ENCODE results near the gene BCL10. TPM values are rescaled to one million over a fixed set of nuclear protein-coding genes. Genes with fewer than 3 reads are reported as not detected.

Gene BCL10
- total RNA-seq, 4 donors from 2014 or later, result 9.4 to 21.3 (median 10.6) TPM

DNA sequence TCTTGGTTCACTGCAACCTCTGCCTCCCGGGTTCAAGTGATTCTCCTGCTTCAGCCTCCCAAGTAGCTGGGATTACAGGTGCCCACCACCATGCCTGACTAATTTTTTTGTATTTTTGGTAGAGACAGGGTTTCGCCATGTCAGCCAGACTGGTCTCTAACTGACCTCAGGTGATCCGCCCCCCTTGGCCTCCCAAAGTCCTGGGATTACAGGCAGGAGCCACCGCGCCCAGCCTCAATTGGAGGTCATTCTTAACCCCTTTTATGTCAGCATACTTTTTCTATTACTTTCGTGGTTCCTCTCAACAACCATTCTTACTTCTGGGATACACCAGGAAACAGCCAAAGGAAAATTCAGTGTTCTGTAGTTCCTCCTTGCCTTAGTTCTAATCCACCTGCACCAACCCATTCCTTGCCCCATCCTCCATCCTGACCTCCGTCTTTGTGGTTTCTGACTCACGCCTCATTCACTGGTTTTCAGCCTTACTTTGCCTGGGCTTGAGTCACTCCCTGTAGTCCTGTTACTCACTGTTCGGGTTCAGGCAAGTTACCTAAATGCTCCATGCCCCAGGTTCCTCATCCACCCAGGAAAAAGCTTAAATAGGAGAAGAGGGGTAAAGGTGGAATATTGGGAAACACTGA is 12.9 kb upstream of the BCL10 start:
- no peaks in the 10 kb centered on the region for H3K27me3 ChIP-seq
- no peaks in the 10 kb centered on the region for H3K4me1 ChIP-seq
- no peak overlapping the region for H3K27ac ChIP-seq
- WGBS, 2 donors (ENCODE audit: low coverage in 1 of 2), result 82 to 88% methylated on average over 4 to 7 of the region's 9 CpGs
- no peak for ATAC-seq
- H3K4me3 ChIP-seq, result no peak overlapping the region
- TF ChIP-seq POLR2A (IDR thresholded peaks at IDR 0.05) (no peak), EP300 (IDR thresholded peaks at IDR 0.05) (no peak), POLR2AphosphoS5 (IDR thresholded peaks at IDR 0.05) (no peak)
- TF ChIP-seq, protein P1, sequence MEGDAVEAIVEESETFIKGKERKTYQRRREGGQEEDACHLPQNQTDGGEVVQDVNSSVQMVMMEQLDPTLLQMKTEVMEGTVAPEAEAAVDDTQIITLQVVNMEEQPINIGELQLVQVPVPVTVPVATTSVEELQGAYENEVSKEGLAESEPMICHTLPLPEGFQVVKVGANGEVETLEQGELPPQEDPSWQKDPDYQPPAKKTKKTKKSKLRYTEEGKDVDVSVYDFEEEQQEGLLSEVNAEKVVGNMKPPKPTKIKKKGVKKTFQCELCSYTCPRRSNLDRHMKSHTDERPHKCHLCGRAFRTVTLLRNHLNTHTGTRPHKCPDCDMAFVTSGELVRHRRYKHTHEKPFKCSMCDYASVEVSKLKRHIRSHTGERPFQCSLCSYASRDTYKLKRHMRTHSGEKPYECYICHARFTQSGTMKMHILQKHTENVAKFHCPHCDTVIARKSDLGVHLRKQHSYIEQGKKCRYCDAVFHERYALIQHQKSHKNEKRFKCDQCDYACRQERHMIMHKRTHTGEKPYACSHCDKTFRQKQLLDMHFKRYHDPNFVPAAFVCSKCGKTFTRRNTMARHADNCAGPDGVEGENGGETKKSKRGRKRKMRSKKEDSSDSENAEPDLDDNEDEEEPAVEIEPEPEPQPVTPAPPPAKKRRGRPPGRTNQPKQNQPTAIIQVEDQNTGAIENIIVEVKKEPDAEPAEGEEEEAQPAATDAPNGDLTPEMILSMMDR (IDR thresholded peaks at IDR 0.05), result no peak
- no peaks in the 10 kb centered on the region for H3K9me3 ChIP-seq
- H3K36me3 ChIP-seq, result no peaks in the 10 kb centered on the region

GRCh38 chr1:85284202-85284601 is 7.8 kb upstream of the BCL10 start:
- H3K4me1 ChIP-seq, result no peaks in the 10 kb centered on the region
- H3K36me3 ChIP-seq, result no peaks in the 10 kb centered on the region
- no peaks in the 10 kb centered on the region for H3K9me3 ChIP-seq
- 100% methylated on average over 1 of the region's 2 CpGs; no CpG with 5 or more reads in 1 of the 2 donors for WGBS, 2 donors (ENCODE audit: low coverage in 1 of 2)
- H3K4me3 ChIP-seq, result no peak overlapping the region
- TF ChIP-seq EP300 (IDR thresholded peaks at IDR 0.05), result no peak
- TF ChIP-seq POLR2A (IDR thresholded peaks at IDR 0.05), result no peak
- no peak for TF ChIP-seq POLR2AphosphoS5 (IDR thresholded peaks at IDR 0.05)
- TF ChIP-seq, protein P1 (IDR thresholded peaks at IDR 0.05), result no peak
- H3K27ac ChIP-seq, result no peak overlapping the region
- no peaks in the 10 kb centered on the region for H3K27me3 ChIP-seq
- ATAC-seq, result no peak

GRCh38 chr1:85283475-85284199 is 7.2 kb upstream of the BCL10 start:
- TF ChIP-seq, protein P1 (IDR thresholded peaks at IDR 0.05), result no peak
- TF ChIP-seq POLR2AphosphoS5 (IDR thresholded peaks at IDR 0.05), result no peak
- no peak for TF ChIP-seq EP300 (IDR thresholded peaks at IDR 0.05)
- no peak for TF ChIP-seq POLR2A (IDR thresholded peaks at IDR 0.05)
- Histone ChIP-seq H3K4me3 (no peak overlapping the region), H3K4me1 (peaks cover 0 to 5% (median 0%) of the 10 kb centered on the region in 3 donors), H3K36me3 (no peaks in the 10 kb centered on the region), H3K9me3 (no peaks in the 10 kb centered on the region), H3K27me3 (no peaks in the 10 kb centered on the region), H3K27ac (no peak overlapping the region)
- ATAC-seq, result no peak
- 83 to 100% methylated on average over 1 of the region's 11 CpGs for WGBS, 2 donors (ENCODE audit: low coverage in 1 of 2)

DNA sequence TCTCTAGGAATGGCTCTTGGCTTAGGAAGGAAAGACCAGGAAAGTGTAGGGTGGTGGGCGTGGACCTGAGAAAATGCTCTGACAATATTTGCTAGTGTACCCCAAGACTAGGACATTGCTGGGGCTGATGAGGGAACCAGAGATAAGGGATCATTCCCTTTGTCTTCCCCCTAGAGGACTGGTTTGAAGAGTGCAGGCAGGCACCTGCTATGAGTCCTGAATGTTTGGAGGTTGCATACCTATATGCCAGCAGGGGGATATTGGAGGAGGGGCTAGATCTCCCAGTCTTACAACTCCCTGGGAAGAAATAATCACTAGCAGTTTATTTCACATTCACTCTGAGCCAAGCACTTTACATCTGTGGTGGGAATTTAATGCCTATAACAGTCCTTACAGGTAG is 6.0 kb upstream of the BCL10 start:
- Histone ChIP-seq H3K4me1 (peaks cover 0 to 8% (median 0%) of the 10 kb centered on the region in 3 donors), H3K4me3 (no peak overlapping the region), H3K27me3 (no peaks in the 10 kb centered on the region), H3K9me3 (no peaks in the 10 kb centered on the region), H3K27ac (no peak overlapping the region), H3K36me3 (no peaks in the 10 kb centered on the region)
- ATAC-seq, result no peak
- TF ChIP-seq POLR2AphosphoS5 (IDR thresholded peaks at IDR 0.05) (no peak), POLR2A (IDR thresholded peaks at IDR 0.05) (no peak), EP300 (IDR thresholded peaks at IDR 0.05) (no peak)
- TF ChIP-seq, protein P1 (IDR thresholded peaks at IDR 0.05), result no peak
- WGBS, 2 donors (ENCODE audit: low coverage in 1 of 2), result 80% methylated on average over 1 of the region's 1 CpG

- 67 to 70% methylated on average over 4 of the region's 4 CpGs for WGBS, 2 donors (ENCODE audit: low coverage in 1 of 2)
- no peak for TF ChIP-seq POLR2A (IDR thresholded peaks at IDR 0.05)
- TF ChIP-seq POLR2AphosphoS5 (IDR thresholded peaks at IDR 0.05), result no peak
- no peak for TF ChIP-seq EP300 (IDR thresholded peaks at IDR 0.05)
- TF ChIP-seq, protein P1 (IDR thresholded peaks at IDR 0.05), result no peak
Measured at GRCh38 chr1:85280636-85281035, 4.2 kb upstream of the BCL10 start.

More at GRCh38 chr1:85280636-85281035, 4.2 kb upstream of the BCL10 start:
- Histone ChIP-seq H3K9me3 (no peaks in the 10 kb centered on the region), H3K27ac (no peak overlapping the region), H3K27me3 (no peaks in the 10 kb centered on the region), H3K36me3 (no peaks in the 10 kb centered on the region), H3K4me3 (no peak overlapping the region), H3K4me1 (peaks cover 0 to 16% (median 0%) of the 10 kb centered on the region in 3 donors)
- ATAC-seq, result no peak

Data from gastroesophageal sphincter (tissue), 4 donors.